DMS53 (cell line): Measurements from ENCODE around the gene PTPRM.

Experiments used
- DNase-seq: peaks from one replicate; lab custom pipeline; 2025; lab: John Stamatoyannopoulos, UW

The PTPRM gene

DNA sequence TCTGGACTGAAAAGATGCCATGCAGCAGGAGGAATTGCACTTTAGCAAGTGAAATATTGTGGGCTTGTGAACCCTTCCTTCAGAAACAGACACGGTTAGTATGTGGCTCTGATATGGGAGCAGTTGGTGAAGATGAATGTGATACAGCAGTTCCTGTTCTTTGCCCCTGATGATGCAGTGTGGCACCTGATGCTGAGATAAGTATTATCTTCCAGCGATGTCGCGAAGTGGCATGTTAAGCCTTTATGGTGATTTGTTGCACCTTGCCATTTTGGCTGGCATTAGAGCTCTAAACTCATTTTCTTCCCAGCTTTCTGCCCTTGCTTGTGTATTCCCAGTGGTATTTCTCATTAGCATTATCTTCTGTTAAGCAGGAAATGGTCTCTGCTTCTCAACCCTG is 600.6 kb downstream of the PTPRM start:
- no peak for DNase-seq

DNA sequence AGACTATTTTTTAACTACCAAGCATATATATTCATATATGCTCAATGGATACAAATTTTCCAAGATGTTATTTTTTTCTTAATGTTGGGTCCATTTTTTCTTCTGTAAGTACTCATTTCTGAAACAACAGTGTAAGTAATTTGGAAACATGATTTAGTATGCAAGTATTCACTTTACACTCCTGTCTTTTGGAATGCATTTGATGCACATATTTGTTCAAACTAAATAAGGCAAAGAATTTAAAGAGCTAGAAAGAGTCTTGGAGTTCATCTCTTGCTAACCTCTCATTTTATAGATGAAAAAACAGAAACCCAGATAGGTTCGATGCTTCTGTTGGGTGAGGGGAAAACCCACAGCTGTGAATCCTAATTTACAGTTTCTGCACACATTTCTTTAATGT is 602.6 kb downstream of the PTPRM start:
- no peak for DNase-seq

GRCh38 chr18:8174771-8175170 is 607.7 kb downstream of the PTPRM start:
- DNase-seq = peak; percentile 31

DNA sequence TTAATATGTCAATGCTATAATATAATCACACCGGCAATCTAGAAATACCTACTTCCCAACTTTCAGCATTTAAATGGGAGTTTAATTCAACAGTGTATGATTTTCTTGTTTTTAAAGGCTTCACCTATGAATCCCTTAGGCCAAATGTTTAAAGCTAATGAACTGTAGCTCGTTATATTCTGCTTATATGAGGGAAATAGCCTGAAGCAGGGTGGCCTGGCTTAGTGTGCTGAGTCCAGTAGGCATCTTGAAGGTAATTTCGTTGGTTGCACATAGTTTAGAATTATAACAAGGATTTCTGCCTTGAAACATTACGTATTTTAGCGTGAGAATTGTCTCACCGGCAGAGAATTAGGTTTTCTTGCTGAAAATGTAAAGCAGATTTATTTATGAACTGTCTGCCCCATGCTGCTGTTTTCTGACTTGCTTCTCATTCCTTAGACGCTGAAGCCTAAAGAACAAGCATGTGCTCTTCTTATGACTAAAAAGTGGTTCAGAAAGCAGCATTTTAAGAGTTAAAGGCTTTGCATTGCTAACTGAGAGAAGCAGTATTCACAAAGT is 608.5 kb downstream of the PTPRM start:
- no peak for DNase-seq

DNA sequence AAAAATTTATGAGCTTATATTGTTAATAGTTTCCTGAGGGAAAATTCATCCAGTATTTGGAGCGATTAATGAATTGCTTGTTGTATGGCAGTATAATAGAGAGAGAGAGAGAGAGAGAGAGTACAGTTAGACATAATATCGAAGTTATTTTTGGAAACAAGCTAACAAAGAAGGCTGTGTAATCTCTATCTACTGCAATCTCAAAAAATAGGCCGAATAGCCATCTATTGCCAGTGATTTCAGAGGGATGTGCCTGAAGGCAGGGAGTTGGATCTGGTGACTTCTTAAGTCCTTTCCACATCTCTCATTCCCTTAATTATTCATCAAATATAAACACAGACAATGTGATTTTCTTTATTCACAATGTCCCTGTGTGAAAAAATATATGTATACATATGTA is 609.0 kb downstream of the PTPRM start:
- no peak for DNase-seq

DNA sequence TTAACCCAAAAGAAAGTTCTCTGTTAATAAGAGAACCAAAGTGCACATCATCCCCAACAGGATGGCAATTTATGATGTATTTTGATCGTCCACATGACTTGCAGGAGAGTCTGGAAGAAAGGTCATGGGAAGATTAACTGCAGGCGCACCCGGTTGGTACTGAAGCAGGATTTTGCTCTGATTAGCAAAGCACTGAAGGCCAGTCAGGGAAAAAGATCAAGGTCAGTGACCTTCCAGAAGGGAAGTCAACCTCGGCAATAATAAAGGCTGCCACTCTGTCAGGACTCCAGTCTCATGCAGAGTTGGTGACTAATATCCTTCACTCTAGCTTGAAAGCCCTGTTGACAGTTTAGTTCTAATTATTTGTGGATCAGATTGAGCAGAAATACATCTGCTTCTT is 609.4 kb downstream of the PTPRM start:
- peak; percentile 61 for DNase-seq

GRCh38 chr18:8177330-8178016 is 610.4 kb downstream of the PTPRM start:
- peak; percentile 83 for DNase-seq

- no peak for DNase-seq
These were observed 619.3 kb downstream of the PTPRM start for GRCh38 chr18:8186413-8186812.

GRCh38 chr18:8188184-8188583 is 621.1 kb downstream of the PTPRM start:
- no peak for DNase-seq

- no peak for DNase-seq
These were observed 623.9 kb downstream of the PTPRM start for GRCh38 chr18:8190980-8191379.

GRCh38 chr18:8194431-8194830 is 627.3 kb downstream of the PTPRM start:
- no peak for DNase-seq

GRCh38 chr18:8196238-8196637 is 629.1 kb downstream of the PTPRM start:
- no peak for DNase-seq

DNA sequence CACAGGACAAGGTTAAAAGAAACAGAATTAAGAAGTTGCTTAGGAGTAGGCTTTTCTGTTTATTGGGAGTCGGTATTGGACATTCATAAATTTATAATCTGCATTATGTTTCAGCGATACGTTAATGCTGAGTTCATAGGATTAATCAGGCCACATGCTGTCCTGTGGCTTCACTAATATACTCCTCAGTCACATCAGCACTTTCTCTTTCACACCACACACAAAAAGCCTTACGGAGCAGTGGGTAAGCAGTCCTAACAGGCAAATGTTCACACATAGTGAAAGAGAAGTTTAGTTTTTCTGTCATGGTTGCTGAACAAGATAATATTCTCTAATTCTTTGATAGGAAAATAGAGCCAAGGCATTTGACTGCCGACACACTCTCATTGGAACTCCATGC is 630.4 kb downstream of the PTPRM start:
- no peak for DNase-seq

GRCh38 chr18:8207996-8208395 is 640.9 kb downstream of the PTPRM start:
- DNase-seq = peak; percentile 52

DNA sequence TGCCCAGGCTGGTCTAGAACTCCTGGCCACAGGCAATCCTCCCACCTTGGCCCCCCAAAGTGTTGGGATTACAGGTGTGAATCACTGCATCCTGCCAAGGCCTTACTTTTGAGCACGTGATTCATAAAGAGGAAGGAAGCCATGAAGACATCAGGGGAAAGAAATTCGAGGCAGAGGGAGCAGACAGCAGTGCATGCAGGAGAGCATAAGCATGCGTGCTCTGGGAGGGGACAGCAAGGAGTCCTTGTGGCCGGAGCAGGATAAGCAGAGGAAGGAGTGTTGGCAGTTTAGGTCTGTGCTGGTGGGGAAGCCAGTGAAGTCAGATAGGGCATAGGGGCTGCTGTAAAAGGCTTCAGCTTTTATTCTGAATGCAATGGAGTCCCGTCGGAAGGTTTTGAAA is 641.6 kb downstream of the PTPRM start:
- no peak for DNase-seq

DNA sequence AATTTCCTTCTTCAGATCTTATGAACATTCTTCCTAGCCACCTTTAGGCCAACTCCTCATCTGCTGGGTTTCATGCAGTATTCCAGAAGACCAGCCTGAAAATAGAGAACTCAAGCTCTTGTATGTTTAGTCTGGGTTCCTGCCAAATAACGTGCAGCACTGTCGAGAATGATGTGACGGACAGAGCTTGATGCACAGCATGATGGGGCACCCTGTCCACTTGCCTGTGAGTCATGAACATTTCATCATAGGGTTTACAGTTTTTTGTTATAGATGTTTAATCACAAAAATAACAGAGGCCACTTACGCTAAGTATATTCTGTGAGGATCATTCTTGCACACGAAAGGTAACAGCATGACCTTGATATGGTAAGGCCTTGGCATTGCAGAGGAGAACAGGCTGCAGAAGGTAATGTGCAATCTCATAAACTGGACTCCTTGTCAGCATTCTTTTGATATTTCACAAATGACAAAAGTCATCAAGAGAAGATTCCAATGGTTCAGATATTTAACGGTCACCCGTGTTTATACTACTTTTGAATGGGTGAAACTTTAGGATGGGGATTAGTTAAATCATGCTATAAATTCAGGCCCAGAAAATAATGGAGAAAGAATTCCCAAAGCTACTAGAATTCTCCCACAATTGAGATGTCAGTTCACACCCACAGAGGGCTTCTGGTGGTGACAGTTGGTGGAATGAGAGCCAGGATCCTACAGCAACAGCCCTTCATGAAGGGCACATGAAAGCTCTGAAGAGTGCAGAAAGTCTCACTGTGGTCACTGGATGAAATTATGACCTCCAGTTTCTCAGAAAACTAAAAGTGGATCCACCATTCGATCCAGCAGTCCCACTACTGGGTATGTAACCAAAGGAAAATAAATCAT is 646.0 kb downstream of the PTPRM start:
- peak; percentile 36 for DNase-seq

GRCh38 chr18:8215741-8216140 is 648.6 kb downstream of the PTPRM start:
- no peak for DNase-seq

- DNase-seq = no peak
These were observed 650.0 kb downstream of the PTPRM start for GRCh38 chr18:8217051-8217564.

DNA sequence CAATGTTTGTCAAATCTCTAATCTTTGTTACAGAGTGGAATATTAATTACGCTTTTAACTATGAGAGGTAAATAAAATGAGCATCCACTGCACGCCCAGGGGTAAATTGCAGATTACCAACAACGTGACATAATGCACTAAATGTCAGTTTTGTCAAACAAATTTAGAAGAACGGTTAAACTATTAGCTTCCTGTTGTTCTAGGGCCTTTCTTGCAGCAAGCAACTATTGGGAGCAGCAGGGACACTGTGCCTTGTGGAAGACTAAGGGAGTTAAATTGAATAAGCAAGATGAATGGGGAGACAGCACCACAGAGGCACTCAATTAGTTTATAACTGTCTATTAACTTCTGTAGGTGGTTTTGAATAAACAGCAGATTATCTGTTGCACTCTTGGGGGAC is 651.1 kb downstream of the PTPRM start:
- DNase-seq = no peak

- no peak for DNase-seq
These were observed 654.3 kb downstream of the PTPRM start for GRCh38 chr18:8221452-8221851.

DNA sequence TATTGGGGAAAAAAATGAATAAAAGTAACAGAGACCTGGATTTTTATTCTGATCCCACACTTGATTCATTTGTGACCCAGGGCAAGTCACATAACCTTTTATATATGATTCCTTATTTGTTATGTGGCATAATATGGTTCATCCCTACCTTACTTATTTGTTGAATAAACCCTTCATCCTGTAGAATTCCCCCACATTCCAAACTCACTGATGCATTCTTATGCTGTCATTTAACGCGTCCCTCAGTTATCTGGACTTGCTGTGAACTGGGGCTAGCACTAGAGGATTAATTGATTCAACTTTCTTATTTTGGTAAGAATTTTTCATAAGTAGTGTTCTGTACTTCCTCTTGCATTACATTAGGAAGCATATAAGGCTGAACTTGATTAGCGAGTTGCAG is 657.5 kb downstream of the PTPRM start:
- DNase-seq = no peak

GRCh38 chr18:8229040-8229439 is 661.9 kb downstream of the PTPRM start:
- DNase-seq = no peak

- DNase-seq = no peak
These were observed 662.7 kb downstream of the PTPRM start for GRCh38 chr18:8229787-8230186.
